Measurements from ENCODE around the gene RRAS2.
"Not testable (repeated sequence)": the region's sequence is repeated elsewhere in the genome, so short reads cannot be mapped to it uniquely, and the experiment has no call there.

Gene RRAS2

DNA sequence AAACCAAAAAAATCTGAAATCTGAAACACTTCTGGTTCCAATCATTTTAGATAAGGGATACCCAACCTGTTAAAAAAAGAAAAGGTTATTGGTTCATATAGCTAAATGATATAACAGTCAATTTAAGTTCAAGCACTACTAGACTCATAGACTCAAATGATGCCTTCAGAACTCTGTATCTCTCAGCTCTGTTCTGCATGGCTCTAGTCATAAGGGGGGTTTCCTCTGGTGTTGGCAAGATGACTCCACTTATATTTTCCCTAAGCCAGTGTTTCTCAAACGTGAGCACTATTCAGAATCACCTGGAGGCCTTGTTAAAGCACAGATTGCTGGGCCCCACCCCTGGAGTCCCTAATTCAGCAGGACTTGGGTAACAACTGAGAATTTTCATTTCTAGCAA is 11.5 kb upstream of the RRAS2 start:
- DNase-seq, result no peak

DNA sequence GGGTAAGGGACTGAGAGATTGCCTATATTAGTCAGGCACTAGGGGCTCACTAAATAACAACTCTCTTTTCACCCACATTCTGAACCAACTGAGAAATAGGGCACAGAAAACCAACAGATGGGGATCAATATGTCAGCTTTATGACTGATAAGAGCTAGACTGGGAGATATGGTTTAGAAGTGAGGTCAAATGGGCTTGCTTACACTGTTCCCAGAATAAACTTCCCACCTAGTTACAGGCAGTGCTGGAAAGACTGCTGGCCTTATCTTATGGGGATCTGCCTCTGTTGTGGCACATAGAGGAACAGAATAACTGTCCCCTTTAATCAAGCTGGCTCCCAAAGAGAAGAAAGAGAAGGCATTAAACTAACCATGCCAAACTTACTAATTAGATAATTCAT is 10.6 kb upstream of the RRAS2 start:
- no peak for DNase-seq

DNA sequence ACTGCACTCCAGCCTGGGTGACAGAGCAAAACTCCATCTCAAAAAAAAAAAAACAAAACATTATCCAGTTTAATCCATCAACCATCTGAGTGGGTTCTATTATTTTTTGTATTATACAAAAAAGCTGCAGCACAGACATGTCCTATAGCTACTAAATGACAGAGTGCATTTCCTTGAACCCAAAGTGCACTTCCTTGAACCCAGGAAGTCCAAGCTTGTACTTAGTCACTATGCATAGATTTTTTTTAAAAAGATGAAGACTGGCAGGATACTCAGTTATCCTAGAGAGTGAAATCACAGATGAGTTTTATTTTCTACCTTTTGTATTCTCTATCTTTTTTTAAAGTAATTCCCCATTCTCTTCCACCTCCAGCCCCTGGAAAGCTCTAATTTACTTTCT is 8.0 kb upstream of the RRAS2 start:
- DNase-seq, result no peak

DNA sequence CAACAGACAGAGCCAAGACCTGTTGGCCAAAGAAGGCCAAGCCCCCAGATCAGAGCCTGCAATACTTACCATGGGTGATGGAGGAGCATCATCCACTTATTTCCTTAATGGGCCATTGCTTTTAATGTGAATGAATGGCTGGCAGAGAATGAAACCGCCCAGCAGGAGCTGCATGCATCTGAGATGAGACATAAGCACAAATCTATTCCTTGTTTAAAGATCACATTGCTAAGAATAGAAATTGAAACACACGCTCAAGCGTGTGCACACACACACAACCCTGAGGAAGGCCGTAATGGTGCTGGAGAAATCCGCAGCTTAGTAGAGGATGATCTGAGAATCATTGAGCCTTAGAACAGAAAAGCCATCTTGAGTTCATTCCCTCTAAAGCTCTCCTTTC is 5.3 kb upstream of the RRAS2 start:
- no peak for DNase-seq

DNA sequence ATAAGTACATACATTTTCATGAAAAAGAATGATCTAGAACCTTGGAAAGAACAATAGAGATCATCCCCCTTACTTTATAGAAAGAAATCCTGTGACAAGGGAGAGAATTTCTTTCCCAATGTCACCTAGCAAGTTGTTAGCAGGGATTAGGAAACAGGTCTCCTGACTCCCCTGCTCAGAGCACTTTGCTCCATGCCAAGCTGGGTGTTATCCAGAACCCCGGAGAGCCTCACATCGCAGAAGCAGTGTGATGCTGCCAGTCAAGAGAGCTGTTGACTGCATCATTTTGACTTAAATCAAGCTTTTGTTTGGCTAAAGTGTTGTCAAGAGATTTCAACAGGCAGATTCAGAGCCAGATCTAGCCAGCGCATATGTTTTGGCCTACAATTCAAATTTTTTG is 3.6 kb upstream of the RRAS2 start:
- DNase-seq, result no peak

DNA sequence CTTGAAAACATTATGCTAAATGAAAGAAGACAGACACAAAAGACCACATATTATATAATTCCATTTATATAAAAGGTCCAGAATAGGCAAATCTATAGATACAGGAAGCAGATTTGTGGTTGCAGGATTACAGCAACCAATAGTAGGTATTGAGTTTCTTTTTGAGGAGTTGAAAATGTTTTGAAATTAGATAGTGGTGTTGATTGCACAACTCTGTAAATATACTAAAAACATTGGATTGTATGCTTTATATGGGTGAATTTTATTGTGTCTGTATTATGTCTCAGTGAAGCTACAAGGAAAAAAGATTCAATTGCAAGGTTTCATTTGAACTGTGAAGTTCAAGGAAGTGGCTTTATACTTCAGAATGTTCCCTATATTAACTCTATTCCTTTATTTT is 3.0 kb upstream of the RRAS2 start:
- DNase-seq, result no peak

DNA sequence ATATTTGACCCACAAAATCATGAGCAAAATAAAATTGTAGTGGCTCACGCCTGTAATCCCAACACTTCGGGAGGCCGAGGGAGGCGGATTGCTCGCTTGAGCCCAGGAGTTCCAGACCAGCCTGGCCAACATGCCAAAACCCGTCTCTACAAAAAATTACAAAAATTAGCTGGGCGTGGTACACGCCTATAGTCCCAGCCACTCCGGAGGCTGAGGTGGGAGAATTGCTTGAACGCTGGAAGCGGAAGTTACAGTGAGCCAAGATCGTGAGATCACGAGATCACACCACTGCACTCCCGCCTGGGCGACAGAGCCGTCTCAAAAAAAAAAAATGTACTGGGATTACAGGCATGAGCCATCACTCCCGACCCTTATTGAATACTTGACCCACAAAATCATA is 2.0 kb upstream of the RRAS2 start:
- DNase-seq, result no peak

DNA sequence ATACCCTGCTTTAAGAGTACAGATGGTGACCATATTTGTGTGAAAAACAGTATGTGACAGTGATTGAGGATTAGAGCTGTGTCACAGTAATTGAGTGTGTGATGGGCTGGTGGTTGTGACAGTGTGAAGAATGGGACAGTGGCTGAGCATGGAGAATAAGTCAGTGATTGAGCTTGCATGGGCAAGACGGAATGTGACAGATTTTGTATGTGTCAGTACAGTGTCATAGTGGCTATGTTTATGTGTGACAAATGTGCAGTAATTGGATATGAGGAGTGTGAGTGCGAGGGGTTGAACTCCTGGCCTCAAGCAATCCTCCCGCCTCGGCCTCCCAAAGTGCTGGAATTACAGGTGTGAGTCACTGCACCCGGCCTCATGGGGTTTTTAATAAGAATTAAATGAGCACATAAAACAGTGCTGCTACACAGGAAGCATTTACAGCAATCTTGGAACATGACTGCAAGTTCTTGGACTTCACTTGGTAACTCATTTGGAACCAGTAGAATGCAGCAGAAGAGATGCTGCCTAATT is 583 bp upstream of the RRAS2 start:
- DNase-seq, result no peak

DNA sequence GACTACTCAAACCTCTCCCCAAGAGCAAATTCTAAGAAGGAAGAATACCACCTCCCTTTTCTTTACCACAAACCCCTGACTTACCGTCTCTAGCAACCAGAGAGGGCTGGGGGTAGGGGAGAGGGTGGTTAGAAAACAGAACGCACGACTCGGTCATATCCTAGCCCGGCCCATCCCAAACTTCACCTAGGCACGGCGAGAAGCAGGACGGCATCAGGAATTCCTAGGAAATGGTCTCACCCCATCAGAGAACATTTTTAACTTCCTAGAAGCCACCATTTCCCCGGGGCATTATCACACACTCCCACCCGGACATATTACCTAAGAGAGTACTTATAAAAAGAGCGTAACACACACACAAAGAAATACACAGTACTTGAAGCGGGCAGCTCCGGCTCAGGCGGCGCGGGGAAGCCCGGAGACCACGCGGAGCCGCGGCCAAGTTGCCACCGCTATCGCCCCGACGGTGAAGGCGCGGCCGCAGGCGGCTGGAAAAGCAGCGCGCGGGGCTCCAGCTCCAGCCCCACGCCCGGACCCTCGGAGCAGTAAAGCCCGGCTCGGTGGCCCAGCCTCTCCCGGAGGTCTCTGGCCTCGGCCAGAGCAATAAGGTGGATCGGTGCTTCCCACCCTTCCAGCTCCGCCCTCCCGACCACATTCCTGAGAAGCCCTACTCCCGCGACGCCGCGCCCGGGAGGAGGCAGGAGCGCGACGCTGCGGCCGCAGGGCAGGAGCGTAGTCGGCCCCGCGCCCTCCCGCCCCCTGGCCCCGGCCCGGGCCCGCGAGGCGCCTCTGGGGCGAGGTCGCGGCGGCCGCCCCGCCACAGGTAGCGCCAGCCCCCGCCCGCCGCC is 878 bp downstream of the RRAS2 start:
- peak; percentile 27 for DNase-seq

DNA sequence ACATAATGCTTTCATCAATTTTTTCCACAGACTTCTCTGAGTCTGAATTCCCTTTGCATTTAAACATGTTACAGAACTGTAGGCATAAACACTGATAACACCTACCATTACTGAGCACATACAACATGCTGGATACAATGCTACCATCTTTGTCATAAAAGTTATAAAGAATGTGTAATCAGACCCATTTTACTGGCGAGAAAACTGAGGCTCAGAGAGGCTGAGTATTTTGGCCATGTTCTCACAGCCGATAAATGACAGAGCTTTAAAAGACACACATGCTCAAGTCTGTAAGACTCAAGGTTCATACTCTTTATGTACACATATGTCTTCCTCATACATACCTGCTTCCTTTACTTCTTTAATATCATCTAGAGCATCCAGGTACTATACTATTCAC is 2.6 kb downstream of the RRAS2 start:
- no peak for DNase-seq

DNA sequence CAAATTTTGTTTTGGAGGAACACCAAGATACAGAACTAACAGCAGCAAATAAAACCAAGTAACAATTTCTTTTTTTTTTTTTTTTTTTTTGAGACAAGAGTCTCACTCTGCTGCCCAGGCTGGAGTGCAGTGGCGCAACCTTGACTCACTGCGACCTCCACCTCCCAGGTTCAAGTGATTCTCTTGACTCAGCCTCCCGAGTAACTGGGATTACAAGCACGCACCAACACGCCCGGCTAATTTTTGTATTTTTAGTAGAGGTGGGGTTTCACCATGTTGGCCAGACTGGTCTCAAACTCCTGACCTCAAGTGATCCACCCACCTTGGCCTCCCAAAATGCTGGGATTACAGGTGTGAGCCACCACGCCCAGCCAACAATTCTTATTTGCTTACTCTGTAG is 4.4 kb downstream of the RRAS2 start:
- not testable (repeated sequence) for DNase-seq

DNA sequence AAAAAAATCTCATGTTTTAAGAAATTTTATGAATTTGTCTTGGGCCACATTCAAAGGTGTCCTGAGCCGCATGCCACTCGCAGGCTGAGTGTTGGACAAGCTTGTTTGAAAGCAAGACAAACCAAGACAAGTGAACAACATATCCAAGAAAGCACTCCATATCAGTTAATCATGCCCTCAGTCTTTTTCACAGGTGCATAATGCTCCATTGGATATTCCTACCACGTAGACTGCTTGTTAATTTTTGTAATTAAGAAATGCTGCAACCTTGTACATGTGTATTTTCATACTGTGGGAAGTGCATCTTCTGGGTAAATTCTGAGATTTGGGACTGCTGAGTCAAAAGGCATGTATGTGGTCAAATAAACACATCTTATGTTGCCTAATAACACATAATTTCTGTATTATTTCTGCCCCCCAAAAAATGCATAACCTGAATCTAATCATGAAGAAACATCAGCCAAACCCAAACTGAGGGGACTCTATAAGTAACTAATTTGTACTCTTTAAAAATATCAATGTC is 8.2 kb downstream of the RRAS2 start:
- no peak for DNase-seq

DNA sequence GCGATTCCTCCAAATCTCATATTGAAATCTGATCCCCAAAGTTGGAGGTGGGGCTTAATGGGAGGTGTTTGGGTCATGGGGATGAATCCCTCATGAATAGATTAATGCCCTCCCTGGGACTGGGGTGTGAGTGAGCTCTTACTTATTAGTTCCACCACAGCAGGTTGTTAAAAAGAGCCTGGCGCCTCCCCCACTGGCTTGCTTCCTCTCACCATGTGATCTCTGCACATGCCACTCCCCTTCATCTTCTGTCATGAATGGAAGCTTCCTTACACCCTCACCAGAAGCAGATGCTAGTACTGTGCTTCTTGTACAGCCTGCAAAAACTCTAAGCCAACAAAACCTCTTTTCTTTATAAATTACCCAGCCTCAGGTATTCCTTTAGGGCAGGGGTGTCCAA is 8.8 kb downstream of the RRAS2 start:
- DNase-seq, result no peak

DNA sequence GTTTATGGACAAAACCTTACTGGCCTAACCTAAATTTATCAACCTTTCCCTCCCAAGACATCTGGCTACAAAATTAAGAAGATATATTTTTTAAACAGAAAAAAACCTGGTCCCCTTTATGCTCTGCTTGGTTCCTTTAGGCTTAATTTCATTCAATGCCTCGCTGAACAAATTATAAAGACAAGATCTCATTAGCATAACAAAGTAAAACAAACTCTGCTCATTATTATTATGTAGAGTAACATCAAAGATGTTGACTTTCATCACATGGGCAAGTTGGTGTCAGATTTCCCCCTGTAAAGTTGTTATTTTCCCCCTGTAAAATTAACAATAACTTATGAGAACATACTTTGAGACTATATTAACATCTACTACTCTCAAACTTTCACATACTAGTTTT is 11.0 kb downstream of the RRAS2 start:
- DNase-seq, result no peak

DNA sequence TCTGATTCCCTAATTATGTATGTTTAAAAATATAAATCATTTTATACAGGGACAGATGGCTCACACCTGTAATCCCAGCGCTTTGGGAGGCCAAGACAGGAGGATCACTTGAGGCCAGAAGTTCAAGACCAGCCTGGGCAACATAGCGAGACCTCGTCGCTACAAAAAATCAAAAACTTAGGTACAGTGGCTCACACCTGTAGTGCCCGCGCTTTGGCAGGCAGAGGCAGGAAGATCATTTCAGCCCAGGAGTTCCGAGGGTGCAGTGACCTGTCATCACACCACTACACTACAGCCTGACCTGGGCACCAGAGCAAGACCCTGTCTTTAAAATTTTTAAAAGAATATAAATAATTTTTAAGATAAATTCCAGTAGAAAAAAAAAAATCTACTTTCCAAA is 11.5 kb downstream of the RRAS2 start:
- DNase-seq, result no peak

DNA sequence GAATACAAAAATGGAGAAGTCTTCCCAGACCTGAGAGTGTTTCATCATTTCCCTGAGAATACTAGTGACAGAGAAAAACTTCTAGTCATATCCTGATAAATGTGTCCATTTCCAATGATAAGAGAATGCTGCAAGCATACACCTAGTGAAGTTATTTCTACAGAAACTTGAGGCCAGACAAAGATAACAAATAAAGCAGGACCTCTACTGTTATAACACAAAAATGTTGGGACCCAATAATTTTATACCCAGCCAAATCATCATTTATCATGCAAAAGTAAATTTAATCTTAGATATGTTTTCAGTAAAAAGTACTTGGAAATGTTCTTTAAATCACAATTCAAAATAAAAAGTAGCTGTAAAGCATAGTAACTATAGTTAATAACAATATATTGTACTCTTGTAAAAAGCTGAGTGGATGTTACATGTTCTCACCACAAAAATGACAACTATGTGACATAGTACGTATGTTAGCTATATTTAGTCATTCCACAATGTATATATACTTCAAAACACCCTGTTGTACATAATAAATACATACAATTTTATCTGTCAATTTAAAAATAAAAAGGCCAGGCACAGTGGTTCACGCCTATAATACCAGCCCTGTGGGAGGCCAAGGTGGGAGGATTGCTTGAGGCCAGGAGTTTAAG is 12.6 kb downstream of the RRAS2 start:
- DNase-seq, result no peak

DNA sequence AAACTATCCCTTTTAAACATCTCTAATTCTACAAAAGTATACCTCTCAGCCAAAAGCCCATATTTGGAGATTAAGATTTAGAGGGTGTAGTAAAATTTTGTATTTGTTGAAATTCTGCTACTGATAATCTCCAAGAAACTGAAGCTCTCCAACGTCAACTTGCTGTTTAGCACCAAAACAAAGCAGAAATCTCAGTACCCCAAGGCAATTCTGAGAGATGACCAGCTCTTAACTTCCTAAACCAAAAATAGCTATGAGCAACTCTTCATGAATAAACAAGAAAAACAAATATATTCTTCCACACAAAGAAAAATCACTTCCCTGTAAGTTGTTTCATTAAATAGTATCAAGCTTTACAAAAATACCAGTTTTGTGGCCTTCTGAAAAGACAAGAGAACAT is 13.3 kb downstream of the RRAS2 start:
- no peak for DNase-seq

DNA sequence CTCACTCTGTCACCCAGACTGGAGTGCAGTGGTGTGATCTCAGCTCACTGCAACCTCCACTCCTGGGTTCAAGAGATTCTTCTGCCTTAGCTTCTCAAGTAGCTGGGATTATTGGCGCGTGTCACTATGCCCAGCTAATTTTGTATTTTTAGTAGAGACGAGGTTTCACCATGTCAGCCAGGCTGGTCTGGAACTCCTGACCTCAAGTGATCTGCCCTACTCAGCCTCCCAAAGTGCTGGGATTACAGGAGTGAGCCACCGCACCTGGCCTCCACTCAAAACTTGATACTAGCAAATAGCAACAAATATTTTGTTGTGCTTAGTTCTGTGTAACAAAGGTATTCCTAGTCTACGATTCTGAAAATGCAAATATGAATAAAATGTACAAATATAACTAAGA is 14.0 kb downstream of the RRAS2 start:
- DNase-seq, result not testable (repeated sequence)

DNA sequence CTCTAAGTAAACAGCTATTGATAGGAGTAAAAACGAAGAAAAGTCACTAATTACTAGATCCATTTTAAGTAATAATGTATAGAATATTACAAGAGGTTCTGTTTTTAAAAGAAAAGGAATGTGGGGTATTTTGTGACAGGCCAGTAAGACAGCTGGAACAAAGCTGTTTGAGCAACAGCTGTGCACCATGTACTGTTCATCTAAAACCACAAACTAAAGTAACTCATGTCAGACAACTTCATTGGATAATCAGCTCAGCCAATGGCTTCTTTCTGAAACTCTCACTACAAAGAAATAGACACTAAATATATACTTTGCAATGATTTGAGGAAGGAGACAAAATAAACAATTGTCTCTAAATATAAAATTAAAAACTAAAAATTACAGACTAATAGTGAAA is 16.1 kb downstream of the RRAS2 start:
- no peak for DNase-seq

DNA sequence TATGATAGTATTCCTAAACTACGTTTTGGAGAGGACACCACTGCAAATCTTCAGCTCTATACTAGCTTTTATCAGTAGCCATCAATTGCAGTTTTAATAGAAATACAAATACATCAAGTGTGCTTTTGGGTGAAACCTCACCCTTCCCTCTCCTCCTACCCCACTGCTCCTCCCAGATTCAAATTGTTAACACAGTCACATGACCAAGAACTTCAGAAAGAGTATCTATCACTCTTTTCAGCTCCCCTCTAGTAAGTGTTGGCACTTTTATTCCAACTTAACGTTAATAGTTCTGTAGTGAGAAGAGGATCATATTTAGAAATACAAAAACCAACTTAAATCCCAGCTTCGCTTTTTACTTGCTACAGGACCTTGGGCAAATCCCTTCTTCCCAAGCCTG is 17.0 kb downstream of the RRAS2 start:
- DNase-seq, result no peak

DNA sequence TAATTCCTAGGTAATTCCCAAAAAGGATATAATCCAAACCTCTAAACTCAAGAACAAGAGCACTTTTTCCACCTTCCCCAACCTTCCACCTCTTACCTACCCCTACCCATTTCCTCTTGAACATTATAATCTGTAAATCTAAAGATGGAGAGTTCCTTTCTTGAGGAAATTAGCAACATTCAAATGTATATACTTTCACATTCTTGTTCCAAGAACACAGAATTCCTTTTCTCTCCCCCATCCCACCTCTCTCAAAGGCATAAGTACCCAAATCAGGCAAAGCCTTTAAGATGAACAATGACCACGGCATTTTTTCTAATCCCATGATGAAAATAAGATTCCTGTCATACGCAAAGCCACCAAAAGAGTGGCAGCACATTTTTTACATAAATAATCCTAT is 18.3 kb downstream of the RRAS2 start:
- DNase-seq, result no peak

DNA sequence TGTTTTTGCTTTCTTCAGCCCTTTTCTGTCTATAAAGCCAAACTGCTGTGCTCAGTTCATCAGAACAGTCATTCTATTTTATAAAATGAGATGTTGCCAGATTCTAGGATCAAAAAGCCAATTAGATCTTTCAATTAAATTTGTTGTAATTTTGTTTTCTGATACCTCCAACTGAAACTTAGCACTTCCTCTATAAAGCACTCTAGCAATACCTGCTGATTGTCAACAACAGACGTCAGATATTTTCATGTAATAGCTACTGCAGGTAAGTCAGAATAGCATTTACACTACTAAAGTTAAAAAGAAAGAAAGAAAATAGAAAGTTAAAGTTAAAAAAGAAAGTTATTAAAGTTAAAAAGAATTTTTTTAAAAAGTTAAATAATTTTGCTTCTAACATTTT is 19.6 kb downstream of the RRAS2 start:
- no peak for DNase-seq

DNA sequence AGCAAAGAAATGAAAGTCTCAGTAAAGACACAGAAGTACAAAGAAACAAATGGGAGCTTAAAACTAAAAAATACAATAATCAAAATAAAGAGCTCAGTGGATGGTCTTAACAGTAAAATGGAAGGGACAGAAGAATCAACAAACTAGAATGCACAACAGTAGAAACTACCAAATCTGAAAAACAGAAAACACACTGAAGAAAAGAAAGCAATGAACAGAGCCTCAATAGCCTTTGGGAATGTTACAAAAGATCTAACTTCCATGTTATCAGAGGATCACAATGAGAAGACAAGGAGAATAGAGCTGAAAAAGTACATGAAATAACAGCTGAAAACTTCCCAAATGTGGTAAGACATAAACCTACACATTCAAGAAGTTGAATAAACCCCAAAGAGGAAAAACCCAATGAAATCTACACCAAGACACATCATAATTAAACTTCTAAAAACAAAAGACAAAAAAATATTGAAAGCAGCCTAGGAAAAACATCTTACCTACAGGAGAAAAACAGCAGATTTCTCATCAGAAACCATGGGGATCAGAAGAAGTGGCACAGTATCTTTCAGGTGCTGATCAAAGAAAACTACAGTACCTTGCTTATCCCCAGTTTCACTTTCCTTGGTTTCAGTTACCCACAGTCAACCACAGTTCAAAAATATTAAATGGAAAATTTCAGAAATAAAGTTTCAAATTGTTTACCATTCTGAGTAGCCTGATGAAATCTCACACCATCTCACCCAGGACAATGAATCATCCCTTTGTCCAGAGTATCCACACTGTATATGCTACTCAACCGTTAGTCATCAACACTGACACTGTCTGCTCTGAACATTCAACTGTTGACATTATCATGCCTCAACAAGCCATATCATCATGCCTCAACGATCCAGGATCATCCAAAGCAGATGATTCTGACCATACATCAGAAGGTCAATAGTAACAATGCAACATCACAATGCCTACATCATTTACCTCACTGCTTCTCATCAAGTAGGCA is 22.2 kb downstream of the RRAS2 start:
- peak; percentile 20 for DNase-seq
